OCI-LY3 (cell line): ENCODE data around the gene MRM2.

Experiments
- EZH2phosphoT487 ChIP-seq: fragments of 200-600 bp; shearing (Covaris generic); IDR thresholded peaks from 2 replicates; pipeline ENCODE4 v1.6.1; 2018; ENCODE audit warnings: antibody characterized with exemption, mixed run types, low read depth
- TF ChIP-seq, protein P1 (sequence below): fragments of 200-600, 300-600 bp; sonication (generic); IDR thresholded peaks from 2 replicates; pipeline ENCODE4 v1.5.1; 2014; ENCODE audit warnings: antibody characterized with exemption, low read length, low read depth

DNA sequence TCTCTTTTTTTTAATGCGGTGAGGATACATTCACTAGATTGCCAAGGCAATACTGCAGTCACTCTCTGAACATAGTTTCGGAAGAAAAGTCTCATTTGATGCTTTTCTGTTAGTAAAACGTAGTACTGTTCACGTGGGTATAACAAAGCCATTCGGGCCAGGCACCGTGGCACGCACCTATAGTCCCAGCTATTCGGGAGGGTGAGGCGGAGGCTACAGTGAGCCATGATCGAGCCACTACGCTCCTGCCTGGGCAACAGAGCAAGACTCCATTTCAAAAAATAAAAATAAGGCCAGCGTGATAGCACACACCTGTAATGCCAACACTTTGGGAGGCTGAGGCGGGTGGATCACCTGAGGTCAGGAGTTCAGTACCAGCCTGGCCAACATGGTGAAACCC lies 47.6 kb upstream of the MRM2 start:
- TF ChIP-seq, protein P1, sequence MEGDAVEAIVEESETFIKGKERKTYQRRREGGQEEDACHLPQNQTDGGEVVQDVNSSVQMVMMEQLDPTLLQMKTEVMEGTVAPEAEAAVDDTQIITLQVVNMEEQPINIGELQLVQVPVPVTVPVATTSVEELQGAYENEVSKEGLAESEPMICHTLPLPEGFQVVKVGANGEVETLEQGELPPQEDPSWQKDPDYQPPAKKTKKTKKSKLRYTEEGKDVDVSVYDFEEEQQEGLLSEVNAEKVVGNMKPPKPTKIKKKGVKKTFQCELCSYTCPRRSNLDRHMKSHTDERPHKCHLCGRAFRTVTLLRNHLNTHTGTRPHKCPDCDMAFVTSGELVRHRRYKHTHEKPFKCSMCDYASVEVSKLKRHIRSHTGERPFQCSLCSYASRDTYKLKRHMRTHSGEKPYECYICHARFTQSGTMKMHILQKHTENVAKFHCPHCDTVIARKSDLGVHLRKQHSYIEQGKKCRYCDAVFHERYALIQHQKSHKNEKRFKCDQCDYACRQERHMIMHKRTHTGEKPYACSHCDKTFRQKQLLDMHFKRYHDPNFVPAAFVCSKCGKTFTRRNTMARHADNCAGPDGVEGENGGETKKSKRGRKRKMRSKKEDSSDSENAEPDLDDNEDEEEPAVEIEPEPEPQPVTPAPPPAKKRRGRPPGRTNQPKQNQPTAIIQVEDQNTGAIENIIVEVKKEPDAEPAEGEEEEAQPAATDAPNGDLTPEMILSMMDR: no peak
- no peak for TF ChIP-seq EZH2phosphoT487
